IMR-90 (cell line): Measurements from ENCODE around the gene AKAP1. TPM values are rescaled to one million over a fixed set of nuclear protein-coding genes. Genes with fewer than 3 reads are reported as not detected.

ENCODE experiments used
- ATAC-seq: fragments of 200-7000 bp; cut with Tn5 transposase; 2 replicates; pipeline ENCODE4 v1.9.1; 2020; ENCODE audit warnings: low read depth, mild to moderate bottlenecking, moderate library complexity
- BruUV-seq: library from RNA; stranded (reverse); fragments of 400-500 nt; replicated peaks from 2 replicates; lab custom pipeline; 2021; lab: Mats Ljungman, UMichigan
- CTCF ChIA-PET: fragments of 300-600 bp; formaldehyde crosslinking; extraction: SDS; loops from one replicate; lab custom pipeline; 2021; ENCODE audit warnings: antibody characterized with exemption; lab: Yijun Ruan, JAX
- POLR2A ChIA-PET: fragments of 300-600 bp; sonication (Branson Sonifier 250); formaldehyde crosslinking; loops from one replicate; lab custom pipeline; 2022; ENCODE audit warnings: antibody characterized with exemption; ENCODE audit not compliant: unreplicated experiment; lab: Charles Lee
- DNase-seq: peaks from one replicate; pipeline ENCODE4 v3.0.0; 2013
- H2AFZ ChIP-seq: replicated peaks from 2 replicates; pipeline ENCODE3; 2013; ENCODE audit warnings: low read length, mild to moderate bottlenecking; ENCODE audit not compliant: poor library complexity
- H2AK5ac ChIP-seq: 2 replicates; pipeline ENCODE4 v1.6.1; 2013; ENCODE audit warnings: low read depth, low read length, inconsistent platforms
- H2AK9ac ChIP-seq: replicated peaks from 2 replicates; pipeline ENCODE3; 2013; ENCODE audit warnings: mild to moderate bottlenecking, low read depth, low read length, moderate library complexity; ENCODE audit not compliant: poor library complexity
- H2BK120ac ChIP-seq: 2 replicates; pipeline ENCODE4 v1.6.1; 2013; ENCODE audit warnings: low read depth, low read length, inconsistent platforms
- H2BK15ac ChIP-seq: 3 replicates; pipeline ENCODE4 v1.6.1; 2013; ENCODE audit warnings: low read depth, low read length, inconsistent platforms
- H2BK20ac ChIP-seq: 2 replicates; pipeline ENCODE4 v1.6.1; 2013; ENCODE audit warnings: low read depth, mild to moderate bottlenecking, inconsistent platforms, low read length, moderate library complexity
- H2BK5ac ChIP-seq: 2 replicates; pipeline ENCODE4 v1.6.1; 2013; ENCODE audit warnings: mild to moderate bottlenecking, low read depth, low read length, inconsistent platforms; ENCODE audit not compliant: poor library complexity, severe bottlenecking
- H3K14ac ChIP-seq: replicated peaks from 2 replicates; pipeline ENCODE4 v1.6.1; 2013; ENCODE audit warnings: low read depth, low read length, inconsistent platforms
- H3K18ac ChIP-seq: 2 replicates; pipeline ENCODE4 v1.6.1; 2013; ENCODE audit warnings: low read depth, low read length, control low read depth
- H3K23ac ChIP-seq: 2 replicates; pipeline ENCODE4 v1.6.1; 2013; ENCODE audit warnings: low read depth, low read length, inconsistent platforms
- H3K27ac ChIP-seq: 2 replicates; pipeline ENCODE4 v1.5.1; 2013; ENCODE audit warnings: mild to moderate bottlenecking, control low read depth, low read length; ENCODE audit not compliant: insufficient read depth
- H3K27me3 ChIP-seq: 2 replicates; pipeline ENCODE4 v1.6.1; 2013; ENCODE audit warnings: low read length; ENCODE audit not compliant: control insufficient read depth, insufficient read depth
- H3K36me3 ChIP-seq: 2 replicates; pipeline ENCODE4 v1.6.1; 2013; ENCODE audit warnings: low read length, mixed read lengths; ENCODE audit not compliant: control insufficient read depth, insufficient read depth
- H3K4ac ChIP-seq: 2 replicates; pipeline ENCODE4 v1.6.1; 2013; ENCODE audit warnings: low read depth, low read length, inconsistent platforms
- H3K4me1 ChIP-seq: 2 replicates; pipeline ENCODE4 v1.6.1; 2013; ENCODE audit warnings: low read length, mixed read lengths; ENCODE audit not compliant: control insufficient read depth, insufficient read depth
- H3K4me2 ChIP-seq: 2 replicates; pipeline ENCODE4 v1.6.1; 2013; ENCODE audit warnings: low read depth, mild to moderate bottlenecking, control low read depth, low read length, moderate library complexity
- H3K4me3 ChIP-seq: 2 replicates; pipeline ENCODE4 v1.5.1; 2013; ENCODE audit warnings: low read depth, mild to moderate bottlenecking, control low read depth, low read length, moderate library complexity; ENCODE audit not compliant: insufficient read depth
- H3K56ac ChIP-seq: 2 replicates; pipeline ENCODE4 v1.6.1; 2013; ENCODE audit warnings: low read length, inconsistent platforms; ENCODE audit not compliant: insufficient read depth; ENCODE audit errors: extremely low read depth
- H3K79me1 ChIP-seq, 2 experiments: 2 replicates each; pipeline ENCODE4 v1.6.1; 2013; ENCODE audit warnings: low read length in 2 of 2, inconsistent platforms in 1 of 2, low read depth in 1 of 2
- H3K9ac ChIP-seq: 2 replicates; pipeline ENCODE4 v1.6.1; 2013; ENCODE audit warnings: low read depth, low read length, control low read depth
- H3K9me1 ChIP-seq: 2 replicates; pipeline ENCODE4 v1.6.1; 2013; ENCODE audit warnings: low read length, inconsistent platforms; ENCODE audit not compliant: insufficient read depth
- H3K9me3 ChIP-seq: 2 replicates; pipeline ENCODE4 v1.6.1; 2013; ENCODE audit warnings: low read length; ENCODE audit not compliant: control insufficient read depth, insufficient read depth
- H4K20me1 ChIP-seq: 2 replicates; pipeline ENCODE4 v1.6.1; 2013; ENCODE audit warnings: low read length, inconsistent platforms; ENCODE audit not compliant: insufficient read depth
- H4K5ac ChIP-seq: 2 replicates; pipeline ENCODE4 v1.6.1; 2013; ENCODE audit warnings: mild to moderate bottlenecking, low read depth, low read length, control low read depth
- H4K8ac ChIP-seq, 2 experiments: 2 replicates each; pipeline ENCODE4 v1.6.1; 2013; ENCODE audit warnings: low read depth in 2 of 2, low read length in 2 of 2, control low read depth in 1 of 2, inconsistent platforms in 1 of 2
- H4K91ac ChIP-seq: 2 replicates; pipeline ENCODE4 v1.6.1; 2013; ENCODE audit warnings: low read depth, low read length, inconsistent platforms; ENCODE audit not compliant: insufficient read depth
- BHLHE40 ChIP-seq: fragments of 150-350 bp; IDR thresholded peaks from 2 replicates; pipeline ENCODE4 v1.6.1; 2016; ENCODE audit warnings: mild to moderate bottlenecking, low read depth, low read length
- CHD1 ChIP-seq: IDR thresholded peaks from 2 replicates; pipeline ENCODE4 v1.6.1; 2012; ENCODE audit warnings: low read depth, low read length, improper control_type of control experiment
- ELK1 ChIP-seq: fragments of 150-350 bp; IDR thresholded peaks from 2 replicates; pipeline ENCODE4 v1.6.1; 2016; ENCODE audit warnings: low read depth, mild to moderate bottlenecking, low read length, moderate library complexity, borderline replicate concordance
- FOS ChIP-seq: fragments of 150-350 bp; IDR thresholded peaks from 2 replicates; pipeline ENCODE4 v1.6.1; 2016; ENCODE audit warnings: low read depth, low read length
- MAZ ChIP-seq: IDR thresholded peaks from 2 replicates; pipeline ENCODE4 v1.6.1; 2012; ENCODE audit warnings: low read depth, mild to moderate bottlenecking, low read length, improper control_type of control experiment, moderate library complexity, borderline replicate concordance
- MXI1 ChIP-seq: IDR thresholded peaks from 2 replicates; pipeline ENCODE4 v1.6.1; 2012; ENCODE audit warnings: low read depth, mild to moderate bottlenecking, low read length, moderate library complexity, borderline replicate concordance
- POLR2A ChIP-seq: IDR thresholded peaks from 2 replicates; pipeline ENCODE4 v1.6.1; 2012; ENCODE audit warnings: mild to moderate bottlenecking, low read depth, low read length
- RAD21 ChIP-seq: IDR thresholded peaks from 2 replicates; pipeline ENCODE4 v1.6.1; 2012; ENCODE audit warnings: low read length, improper control_type of control experiment
- RCOR1 ChIP-seq: IDR thresholded peaks from 2 replicates; pipeline ENCODE4 v1.6.1; 2012; ENCODE audit warnings: mild to moderate bottlenecking, low read length, improper control_type of control experiment; ENCODE audit not compliant: insufficient replicate concordance
- USF2 ChIP-seq: fragments of 150-350 bp; IDR thresholded peaks from 2 replicates; pipeline ENCODE4 v1.6.1; 2017; ENCODE audit warnings: mild to moderate bottlenecking, antibody characterized with exemption, low read length, low read depth
- WGBS, 2 experiments: methylation state at CpG; one replicate each; pipeline versions ENCODE4 v1.1.5 to v1.1.7; 2013; ENCODE audit warnings: missing lambda C conversion rate in 2 of 2; ENCODE audit not compliant: insufficient read length in 1 of 2; ENCODE audit errors: extremely low coverage in 2 of 2; 5-methylcytosine and 5-hydroxymethylcytosine counted together
- dilution Hi-C: fragments of 300-500 bp; cut with HindIII; formaldehyde crosslinking; loops from one replicate; pipeline ENCODE4 v1.14.3; 2018; ENCODE audit warnings: low sequenced_read_pairs; ENCODE audit not compliant: unreplicated experiment
- in situ Hi-C: fragments of 300-500 bp; cut with MboI; formaldehyde crosslinking; loops from 3 replicates; pipeline ENCODE4 v1.14.3; 2019; ENCODE audit warnings: low sequenced_read_pairs, inconsistent platforms, mixed read lengths
- intact Hi-C: fragments of 100-400 bp; cut with micrococcal nuclease; formaldehyde crosslinking; loops from 2 replicates; pipeline ENCODE4 v1.10.0; 2022
- polyA plus RNA-seq, 3 experiments: library from polyadenylated mRNA; depleted of rRNA; stranded (reverse); fragments of >200 nt; gene quantifications; 2 replicates each; pipeline ENCODE4 v1.2.3, GENCODE V29; 2012; ENCODE audit warnings: low replicate concordance in 1 of 3
- total RNA-seq: library from RNA; depleted of rRNA; stranded (reverse); fragments of >200 nt; gene quantifications from 2 replicates; pipeline ENCODE4 v1.2.3, GENCODE V29; 2012

The AKAP1 gene
- total and polyA plus RNA-seq, 2 of the 4 experiments (the other 2 are of a cell fraction), result 10.2 to 17.4 TPM

DNA sequence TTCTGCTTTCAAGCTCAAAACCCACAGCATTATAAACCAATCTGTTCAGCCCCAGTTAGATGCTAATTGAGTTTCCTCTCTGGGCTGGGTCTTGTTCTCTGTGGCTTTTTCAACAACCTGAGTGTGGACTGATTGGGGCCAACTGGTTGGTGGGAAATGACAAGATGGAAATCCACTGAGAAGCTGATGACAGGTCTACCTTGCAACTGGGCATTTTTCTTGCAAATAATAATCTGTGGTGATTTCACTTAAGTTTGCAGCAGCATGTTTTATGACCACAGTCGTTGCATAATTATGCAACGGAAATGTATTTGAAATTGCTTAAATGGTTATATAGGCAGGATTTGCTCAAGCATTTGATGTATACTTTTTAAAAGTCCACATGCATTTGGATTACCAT is 69.9 kb downstream of the AKAP1 start:
- no peak overlapping the region for H3K4ac ChIP-seq
- peaks cover 4% of the 10 kb centered on the region for H3K27me3 ChIP-seq
- no peak overlapping the region for H3K56ac ChIP-seq
- H3K4me1 ChIP-seq, result no peaks in the 10 kb centered on the region
- H3K4me2 ChIP-seq, result no peak overlapping the region
- H3K9ac ChIP-seq, result no peak overlapping the region
- no peak overlapping the region for H4K8ac ChIP-seq
- H4K20me1 ChIP-seq, result no peaks in the 10 kb centered on the region
- ChIA-PET CTCF (interaction anchor here (1.1 kb wide), 1 partner anchor 18 kb away, joined by 3 read pairs; no protein-coding TSS in a partner anchor), POLR2A (no interaction called here)
- no peak overlapping the region for H3K27ac ChIP-seq
- BruUV-seq, result no TSS peak
- no peak overlapping the region for H2BK120ac ChIP-seq
- no peak overlapping the region for H3K18ac ChIP-seq
- no peak for DNase-seq
- H3K79me1 ChIP-seq, result no peaks in the 10 kb centered on the region
- dilution Hi-C loops (no loop called here), in situ Hi-C loops (no loop called here), intact Hi-C loops (no loop called here)
- H2BK15ac ChIP-seq, result no peak overlapping the region
- no peak overlapping the region for H3K4me3 ChIP-seq
- H3K14ac ChIP-seq, result no peak overlapping the region
- H4K91ac ChIP-seq, result no peak overlapping the region
- no peaks in the 10 kb centered on the region for H3K36me3 ChIP-seq
- H2BK5ac ChIP-seq, result no peak overlapping the region
- H3K23ac ChIP-seq, result no peak overlapping the region
- no peak overlapping the region for H2AK5ac ChIP-seq
- no peaks in the 10 kb centered on the region for H3K9me3 ChIP-seq
- no peak for ATAC-seq
- no peak overlapping the region for H2AK9ac ChIP-seq
- no CpG with 5 or more reads among the region's 2 CpGs for WGBS, 2 experiments
- no peaks in the 10 kb centered on the region for H3K9me1 ChIP-seq
- H4K5ac ChIP-seq, result no peak overlapping the region
- H2BK20ac ChIP-seq, result no peak overlapping the region
- no peak overlapping the region for H2AFZ ChIP-seq
- no peak for TF ChIP-seq BHLHE40
- no peak for TF ChIP-seq RAD21
- no peak for TF ChIP-seq USF2
- no peak for TF ChIP-seq CHD1
- no peak for TF ChIP-seq ELK1
- TF ChIP-seq FOS, result no peak
- no peak for TF ChIP-seq MXI1
- no peak for TF ChIP-seq MAZ
- no peak for TF ChIP-seq RCOR1
- no peak for TF ChIP-seq POLR2A
